ENCODE measurements around the gene PARD3B. TPM values are rescaled to one million over a fixed set of nuclear protein-coding genes. Genes with fewer than 3 reads are reported as not detected.

The PARD3B gene
- total RNA-seq, 1 experiment from 2014 or later: 3.6 TPM

GRCh38 chr2:205361272-205361671 is 816.0 kb downstream of the PARD3B start:
- no peak for TF ChIP-seq TCF7L2 (IDR thresholded peaks at IDR 0.05; ENCODE audit: low read depth, low read length)
- TF ChIP-seq SIN3A (IDR thresholded peaks at IDR 0.05; ENCODE audit: borderline replicate concordance, insufficient read depth, low read depth, low read length): no peak
- no peak for TF ChIP-seq CTCF (IDR thresholded peaks at IDR 0.05)
- no peak for TF ChIP-seq POLR2AphosphoS5 (IDR thresholded peaks at IDR 0.05; ENCODE audit: low read depth, low read length)
- TF ChIP-seq REST (IDR thresholded peaks at IDR 0.05; ENCODE audit: insufficient read depth in 1 of 2, low read depth in 2 of 2, low read length in 1 of 2): no peak
- Histone ChIP-seq H3K4me3 (ENCODE audit: low read depth in 2 of 2, low read length in 2 of 2) (no peak overlapping the region), H3K4me1 (ENCODE audit: control insufficient read depth, insufficient read depth, low read length) (no peaks in the 10 kb centered on the region), H3K9me3 (ENCODE audit: control insufficient read depth, insufficient read depth, low read depth, low read length) (no peaks in the 10 kb centered on the region), H3K27me3 (ENCODE audit: control insufficient read depth, insufficient read depth, low read length) (no peaks in the 10 kb centered on the region), H3K36me3 (ENCODE audit: control insufficient read depth, insufficient read depth, low read length) (no peaks in the 10 kb centered on the region), H3K27ac (ENCODE audit: low read length) (no peak overlapping the region)
- intact Hi-C loops (cut with micrococcal nuclease; ENCODE audit: unreplicated experiment) (no loop called here), in situ Hi-C loops (cut with HindIII; ENCODE audit: low pct_unique_long_range_greater_than_20kb, low sequenced_read_pairs) (no loop called here)
- ATAC-seq (no peak), DNase-seq (ENCODE audit: low read depth, low spot score) (no peak)
- ChIA-PET POLR2A (no interaction called here), CTCF (no interaction called here)
- BruUV-seq (replicated peaks): no TSS peak

- POLR2A ChIA-PET: no interaction called here
- in situ Hi-C loops (cut with HindIII; ENCODE audit: low pct_unique_long_range_greater_than_20kb, low sequenced_read_pairs): no loop called here
Observed at GRCh38 chr2:205361970-205362369, 816.7 kb downstream of the PARD3B start.

More at GRCh38 chr2:205361970-205362369, 816.7 kb downstream of the PARD3B start:
- no peaks in the 10 kb centered on the region for H3K36me3 ChIP-seq (ENCODE audit: control insufficient read depth, insufficient read depth, low read length)
- no peak for TF ChIP-seq CTCF (IDR thresholded peaks at IDR 0.05)
- TF ChIP-seq TCF7L2 (IDR thresholded peaks at IDR 0.05; ENCODE audit: low read depth, low read length): no peak
- no peak for TF ChIP-seq REST (IDR thresholded peaks at IDR 0.05; ENCODE audit: insufficient read depth in 1 of 2, low read depth in 2 of 2, low read length in 1 of 2)
- no peak for TF ChIP-seq SIN3A (IDR thresholded peaks at IDR 0.05; ENCODE audit: borderline replicate concordance, insufficient read depth, low read depth, low read length)
- TF ChIP-seq POLR2AphosphoS5 (IDR thresholded peaks at IDR 0.05; ENCODE audit: low read depth, low read length): no peak
- no peak for DNase-seq (ENCODE audit: low read depth, low spot score)
- no peak for ATAC-seq
- no peak overlapping the region for H3K27ac ChIP-seq (ENCODE audit: low read length)
- no TSS peak for BruUV-seq (replicated peaks)
- H3K9me3 ChIP-seq (ENCODE audit: control insufficient read depth, insufficient read depth, low read depth, low read length): no peaks in the 10 kb centered on the region
- CTCF ChIA-PET: no interaction called here
- no peaks in the 10 kb centered on the region for H3K27me3 ChIP-seq (ENCODE audit: control insufficient read depth, insufficient read depth, low read length)
- intact Hi-C loops (cut with micrococcal nuclease; ENCODE audit: unreplicated experiment): no loop called here
- no peaks in the 10 kb centered on the region for H3K4me1 ChIP-seq (ENCODE audit: control insufficient read depth, insufficient read depth, low read length)
- no peak overlapping the region for H3K4me3 ChIP-seq (ENCODE audit: low read depth in 2 of 2, low read length in 2 of 2)

All from Panc1 (cell line).